Measurements from ENCODE around the gene MPPED1. TPM values are rescaled to one million over a fixed set of nuclear protein-coding genes. Genes with fewer than 3 reads are reported as not detected.

The MPPED1 gene
- total RNA-seq, 2 experiments from 2014 or later: not detected

- peaks cover 9% of the 10 kb centered on the region for H3K27me3 Mint-ChIP-seq
- ChIA-PET POLR2A (no interaction called here), CTCF (no interaction called here)
- ATAC-seq (no peak), DNase-seq (no peak)
- no peak overlapping the region for H3K4me3 Mint-ChIP-seq
- H3K27ac Mint-ChIP-seq: no peak overlapping the region
- no peaks in the 10 kb centered on the region for H3K4me1 Mint-ChIP-seq
- H3K36me3 Mint-ChIP-seq (ENCODE audit: low read depth): no peaks in the 10 kb centered on the region
- H3K9me3 Mint-ChIP-seq (ENCODE audit: low read depth): no peaks in the 10 kb centered on the region
- intact Hi-C loops (cut with DNase I, micrococcal nuclease): no loop called here
Measured at GRCh38 chr22:43539572-43540528, 128.0 kb downstream of the MPPED1 start.

GRCh38 chr22:43540529-43540923, 128.7 kb downstream of the MPPED1 start:
- ATAC-seq: no peak
- CTCF ChIA-PET: no interaction called here
- no peak overlapping the region for H3K4me3 Mint-ChIP-seq
- H3K27me3 Mint-ChIP-seq: peaks cover 9% of the 10 kb centered on the region
- POLR2A ChIA-PET: no interaction called here
- H3K27ac Mint-ChIP-seq: no peak overlapping the region
- H3K4me1 Mint-ChIP-seq: no peaks in the 10 kb centered on the region
- H3K36me3 Mint-ChIP-seq (ENCODE audit: low read depth): no peaks in the 10 kb centered on the region
- intact Hi-C loops (cut with DNase I, micrococcal nuclease): no loop called here
- H3K9me3 Mint-ChIP-seq (ENCODE audit: low read depth): no peaks in the 10 kb centered on the region
- no peak for DNase-seq

GRCh38 chr22:43541022-43541421, 129.2 kb downstream of the MPPED1 start:
- ATAC-seq (no peak), DNase-seq (no peak)
- Mint-ChIP-seq H3K9me3 (ENCODE audit: low read depth) (no peaks in the 10 kb centered on the region), H3K27ac (no peak overlapping the region), H3K4me3 (no peak overlapping the region), H3K36me3 (ENCODE audit: low read depth) (no peaks in the 10 kb centered on the region), H3K27me3 (peaks cover 9% of the 10 kb centered on the region), H3K4me1 (no peaks in the 10 kb centered on the region)
- intact Hi-C loops (cut with DNase I, micrococcal nuclease): no loop called here
- ChIA-PET POLR2A (no interaction called here), CTCF (interaction anchor here (0.6 kb wide), 1 partner anchor 40 kb away, joined by 4 read pairs; no protein-coding TSS in a partner anchor)

- CTCF ChIA-PET: interaction anchor here (0.6 kb wide), 1 partner anchor 40 kb away, joined by 4 read pairs; no protein-coding TSS in a partner anchor
Measured at GRCh38 chr22:43541462-43542407, 129.9 kb downstream of the MPPED1 start.

GRCh38 chr22:43542681-43543521, 131.1 kb downstream of the MPPED1 start:
- no peak for ATAC-seq
- ChIA-PET CTCF (no interaction called here), POLR2A (no interaction called here)

More at GRCh38 chr22:43541462-43542407, 129.9 kb downstream of the MPPED1 start:
- DNase-seq: no peak
- POLR2A ChIA-PET: no interaction called here
- no peaks in the 10 kb centered on the region for H3K4me1 Mint-ChIP-seq
- no peaks in the 10 kb centered on the region for H3K36me3 Mint-ChIP-seq (ENCODE audit: low read depth)
- no peaks in the 10 kb centered on the region for H3K9me3 Mint-ChIP-seq (ENCODE audit: low read depth)
- H3K4me3 Mint-ChIP-seq: no peak overlapping the region
- peaks cover 9% of the 10 kb centered on the region for H3K27me3 Mint-ChIP-seq
- no peak for ATAC-seq
- H3K27ac Mint-ChIP-seq: no peak overlapping the region
- intact Hi-C loops (cut with DNase I, micrococcal nuclease): no loop called here

DNA sequence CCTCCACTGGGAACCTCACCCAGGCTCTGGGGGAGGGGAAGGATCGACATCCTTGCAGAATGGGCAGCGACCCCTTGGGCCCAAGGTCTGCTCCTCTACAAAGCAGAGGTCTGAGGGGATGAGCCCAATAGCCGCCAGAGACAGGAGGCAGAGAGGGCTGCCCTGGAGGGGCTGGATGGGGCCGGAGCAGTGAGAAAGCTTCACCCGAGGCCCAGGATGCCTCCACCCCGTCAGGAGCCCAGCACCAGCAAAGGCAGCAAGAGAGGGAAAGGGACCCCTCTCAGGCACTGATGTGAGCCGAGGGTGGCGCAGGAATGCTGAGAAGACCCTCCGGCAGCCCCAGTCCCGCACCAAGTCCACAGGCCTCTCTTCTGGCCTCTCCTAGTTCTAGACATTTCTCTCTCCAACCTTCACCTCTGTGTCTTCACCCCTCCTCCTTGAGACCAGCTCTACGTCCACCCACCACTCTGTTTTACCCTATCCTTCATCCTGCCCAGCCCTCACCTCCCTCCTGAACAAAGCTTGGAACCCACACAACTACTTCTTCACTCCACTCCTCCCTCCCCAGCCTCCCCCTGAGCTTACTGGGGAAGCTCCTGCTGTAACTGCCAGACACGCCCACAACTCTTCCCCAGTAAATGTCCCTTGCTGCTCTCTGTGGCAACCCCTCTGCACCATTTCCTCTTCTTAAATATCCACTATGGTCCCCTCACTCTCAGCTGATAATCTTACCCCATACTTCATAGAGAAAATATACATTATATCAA, 131.9 kb downstream of the MPPED1 start:
- Mint-ChIP-seq H3K27ac (no peak overlapping the region), H3K36me3 (ENCODE audit: low read depth) (no peaks in the 10 kb centered on the region), H3K4me1 (no peaks in the 10 kb centered on the region), H3K27me3 (peaks cover 4% of the 10 kb centered on the region), H3K4me3 (no peak overlapping the region), H3K9me3 (ENCODE audit: low read depth) (no peaks in the 10 kb centered on the region)
- intact Hi-C loops (cut with DNase I, micrococcal nuclease): no loop called here
- ChIA-PET POLR2A (no interaction called here), CTCF (interaction anchor here (0.6 kb wide), 1 partner anchor 8 kb away, joined by 3 read pairs; no protein-coding TSS in a partner anchor)
- ATAC-seq: no peak
- no peak for DNase-seq

More at GRCh38 chr22:43542681-43543521, 131.1 kb downstream of the MPPED1 start:
- H3K27ac Mint-ChIP-seq: no peak overlapping the region
- DNase-seq: no peak
- no peaks in the 10 kb centered on the region for H3K36me3 Mint-ChIP-seq (ENCODE audit: low read depth)
- H3K4me1 Mint-ChIP-seq: no peaks in the 10 kb centered on the region
- intact Hi-C loops (cut with DNase I, micrococcal nuclease): no loop called here
- H3K4me3 Mint-ChIP-seq: no peak overlapping the region
- peaks cover 7% of the 10 kb centered on the region for H3K27me3 Mint-ChIP-seq
- H3K9me3 Mint-ChIP-seq (ENCODE audit: low read depth): no peaks in the 10 kb centered on the region

DNA sequence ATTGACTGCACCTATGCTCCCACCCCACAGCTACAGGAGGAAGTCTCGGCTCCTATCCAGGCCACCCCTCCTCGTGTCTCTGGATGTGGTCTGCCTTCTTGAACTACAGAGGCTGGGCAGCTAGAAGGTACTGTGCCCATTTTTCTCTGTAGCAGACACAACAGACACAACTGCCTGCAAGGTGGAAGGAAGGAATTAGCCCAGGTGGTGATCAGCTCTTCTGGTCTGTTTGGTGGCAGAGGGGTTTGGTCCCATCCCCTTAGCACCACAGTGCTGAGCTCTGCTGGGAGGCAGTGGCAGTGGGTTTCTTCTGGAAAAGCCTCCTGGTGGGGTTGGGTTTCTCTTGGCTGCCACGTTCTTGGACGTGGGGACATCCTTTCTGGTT, 132.5 kb downstream of the MPPED1 start:
- ChIA-PET POLR2A (no interaction called here), CTCF (interaction anchor here (0.6 to 0.8 kb wide), 2 partner anchors 9 to 1300 kb away, joined by 3 to 4 read pairs; no protein-coding TSS in a partner anchor)
- no peaks in the 10 kb centered on the region for H3K36me3 Mint-ChIP-seq (ENCODE audit: low read depth)
- no peak overlapping the region for H3K4me3 Mint-ChIP-seq
- no peaks in the 10 kb centered on the region for H3K9me3 Mint-ChIP-seq (ENCODE audit: low read depth)
- DNase-seq (no peak), ATAC-seq (no peak)
- peaks cover 4% of the 10 kb centered on the region for H3K27me3 Mint-ChIP-seq
- no peak overlapping the region for H3K27ac Mint-ChIP-seq
- H3K4me1 Mint-ChIP-seq: no peaks in the 10 kb centered on the region
- intact Hi-C loops (cut with DNase I, micrococcal nuclease): no loop called here

DNA sequence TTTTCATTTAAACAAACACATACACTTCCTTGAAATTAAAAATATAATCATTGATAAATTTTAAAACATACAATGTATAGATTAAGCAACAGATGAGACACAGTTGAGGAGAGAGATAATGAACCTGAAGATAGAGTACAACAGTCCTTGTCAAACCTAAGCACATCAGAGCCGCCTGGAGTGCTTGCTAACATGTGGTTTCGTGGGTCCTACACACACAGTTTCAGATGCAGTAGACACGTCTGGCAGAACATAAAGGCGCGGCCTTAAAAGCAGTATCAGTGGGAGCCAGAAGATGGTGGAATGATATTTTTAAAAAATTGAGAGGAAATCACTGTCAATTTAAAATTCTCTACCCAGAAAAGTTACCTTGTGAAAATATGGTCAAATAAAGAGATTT, 134.4 kb downstream of the MPPED1 start:
- ChIA-PET CTCF (interaction anchor here (1.4 kb wide), 1 partner anchor 159 kb away, joined by 3 read pairs; no protein-coding TSS in a partner anchor), POLR2A (interaction anchor here (0.5 kb wide), 1 partner anchor 128 kb away, joined by 3 read pairs; no protein-coding TSS in a partner anchor)
- Mint-ChIP-seq H3K9me3 (ENCODE audit: low read depth) (no peaks in the 10 kb centered on the region), H3K4me3 (no peak overlapping the region), H3K4me1 (no peaks in the 10 kb centered on the region), H3K36me3 (ENCODE audit: low read depth) (no peaks in the 10 kb centered on the region), H3K27me3 (peaks cover 4% of the 10 kb centered on the region), H3K27ac (no peak overlapping the region)
- ATAC-seq: no peak
- intact Hi-C loops (cut with DNase I, micrococcal nuclease): no loop called here
- no peak for DNase-seq

GRCh38 chr22:43550024-43550620, 138.3 kb downstream of the MPPED1 start:
- ATAC-seq: no peak

DNA sequence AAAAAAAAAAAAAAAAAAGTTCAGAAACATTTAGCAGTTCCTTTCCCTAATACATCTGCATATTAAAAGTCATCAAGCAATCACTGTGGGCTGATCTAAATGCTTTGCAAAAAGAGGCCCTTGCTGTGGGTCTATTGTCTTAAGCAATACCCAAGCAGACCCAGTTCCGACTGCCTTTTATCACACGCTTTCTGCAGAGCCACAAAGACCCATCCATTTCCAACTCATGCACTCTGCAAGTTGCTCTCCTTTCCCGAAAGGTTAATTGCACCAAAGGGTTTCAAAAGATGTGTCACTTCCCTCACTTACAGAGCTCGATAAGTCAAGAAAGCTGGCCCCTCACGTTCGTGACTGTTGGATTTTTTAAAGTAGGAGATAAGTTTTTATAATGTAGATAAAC, 138.9 kb downstream of the MPPED1 start:
- ChIA-PET POLR2A (no interaction called here), CTCF (interaction anchor here (1.0 kb wide), 1 partner anchor 332 kb away, joined by 4 read pairs; no protein-coding TSS in a partner anchor)
- no peaks in the 10 kb centered on the region for H3K36me3 Mint-ChIP-seq (ENCODE audit: low read depth)
- DNase-seq (no peak), ATAC-seq (no peak)
- intact Hi-C loops (cut with DNase I, micrococcal nuclease): no loop called here
- no peaks in the 10 kb centered on the region for H3K9me3 Mint-ChIP-seq (ENCODE audit: low read depth)
- H3K4me1 Mint-ChIP-seq: no peaks in the 10 kb centered on the region
- no peak overlapping the region for H3K4me3 Mint-ChIP-seq
- H3K27ac Mint-ChIP-seq: no peak overlapping the region
- H3K27me3 Mint-ChIP-seq: peaks cover 5% of the 10 kb centered on the region

More at GRCh38 chr22:43550024-43550620, 138.3 kb downstream of the MPPED1 start:
- H3K4me3 Mint-ChIP-seq: no peak overlapping the region
- H3K9me3 Mint-ChIP-seq (ENCODE audit: low read depth): no peaks in the 10 kb centered on the region
- no peak overlapping the region for H3K27ac Mint-ChIP-seq
- ChIA-PET POLR2A (interaction anchor here (0.6 kb wide), 1 partner anchor 194 kb away, joined by 3 read pairs; no protein-coding TSS in a partner anchor), CTCF (interaction anchor here (1.0 kb wide), 2 partner anchors 11 to 333 kb away, joined by 3 to 4 read pairs; no protein-coding TSS in a partner anchor)
- intact Hi-C loops (cut with DNase I, micrococcal nuclease): no loop called here
- no peaks in the 10 kb centered on the region for H3K36me3 Mint-ChIP-seq (ENCODE audit: low read depth)
- DNase-seq: no peak
- peaks cover 4% of the 10 kb centered on the region for H3K27me3 Mint-ChIP-seq
- no peaks in the 10 kb centered on the region for H3K4me1 Mint-ChIP-seq
